Measurements from ENCODE around the gene B3GNT8. TPM values are rescaled to one million over a fixed set of nuclear protein-coding genes. Genes with fewer than 3 reads are reported as not detected.
A peak's percentile ranks its signal among the peaks of the same experiment; 100 is the strongest.

The B3GNT8 gene
- total and polyA plus RNA-seq, 2 of the 8 experiments (the other 6 are each of a cell fraction or from before 2014, with no cell fraction given) = 0.67 to 0.86 TPM

- H3K79me2 ChIP-seq (ENCODE audit: control insufficient read depth in 1 of 2, insufficient read depth in 2 of 2, low read length in 2 of 2) = no peaks in the 10 kb centered on the region
- FAIRE-seq (no peak), DNase-seq (ENCODE audit: low read depth in 1 of 2, low spot score in 2 of 2) (no peak)
- H2BK15ac ChIP-seq (ENCODE audit: low read length) = peak overlapping the region; percentile 88; the same call in 1 of the 2 replicates
- H3K4me2 ChIP-seq (ENCODE audit: insufficient read depth in 1 of 2, low read depth in 2 of 2, low read length in 2 of 2) = peak overlapping the region; percentile 96
- peak overlapping the region; percentile 53; the same call in 1 of the 2 replicates for H2AK5ac ChIP-seq (ENCODE audit: low read depth, low read length)
- no peak overlapping the region for H4K5ac ChIP-seq (ENCODE audit: insufficient read length, low read depth, low read length)
- no peaks in the 10 kb centered on the region for H4K20me1 ChIP-seq (replicated peaks in 1 of 2; ENCODE audit: control insufficient read depth in 1 of 2, insufficient read depth in 2 of 2, low read length in 2 of 2)
- no peak overlapping the region for H3K23ac ChIP-seq (ENCODE audit: insufficient read length)
- H2AFZ ChIP-seq (ENCODE audit: low read length) = peak overlapping the region; percentile 91; the same call in 1 of the 2 replicates
- H3K27ac ChIP-seq (ENCODE audit: low read depth, low read length) = no peak overlapping the region
- no peaks in the 10 kb centered on the region for H3K79me1 ChIP-seq (ENCODE audit: low read depth, low read length)
- 41% methylated on average over 8 of the region's 8 CpGs; no CpG with 5 or more reads in 1 of the 2 experiments for WGBS, 2 experiments (ENCODE audit: extremely low coverage in 1 of 2, insufficient coverage in 1 of 2, insufficient read length in 1 of 2, insufficient replicate concordance in 2 of 2, low coverage in 1 of 2, low lambda C conversion rate in 2 of 2, missing lambda C conversion rate in 1 of 2)
- peaks cover 12% of the 10 kb centered on the region for H3K23me2 ChIP-seq (ENCODE audit: low read depth, low read length)
- 0 out of 2 replicates have a peak overlapping the region, but pooled peaks have one; percentile 35 for H2BK5ac ChIP-seq (ENCODE audit: low read depth, low read length)
- no peak overlapping the region; the same call in 1 of the 2 replicates for H4K8ac ChIP-seq (ENCODE audit: extremely low read depth, insufficient read depth, low read length)
- peaks cover 0 to 9% (median 2%) of the 10 kb centered on the region in 4 experiments; a peak in 4 of 7 replicates for H3K27me3 ChIP-seq (replicated peaks in 1 of 4; ENCODE audit: control insufficient read depth in 3 of 4, extremely low read depth in 1 of 4, insufficient read depth in 3 of 4, low read length in 3 of 4)
- no peak overlapping the region for H4K91ac ChIP-seq (replicated peaks; ENCODE audit: insufficient read length, low read length)
- peak overlapping the region; percentile 80; the same call in 1 of the 2 replicates for H2BK12ac ChIP-seq (ENCODE audit: low read depth, low read length)
- H3K4me1 ChIP-seq (replicated peaks in 1 of 4; ENCODE audit: control insufficient read depth in 3 of 4, insufficient read depth in 4 of 4, low read length in 3 of 4) = peaks cover 0 to 5% (median 4%) of the 10 kb centered on the region in 4 experiments; a peak in 5 of 7 replicates
- ChIA-PET CTCF (ENCODE audit: partially characterized antibody) (interaction anchor here (0.6 to 3.1 kb wide), 6 partner anchors 12 to 187 kb away, joined by 3 to 33 read pairs (median 3); partner anchors contain the start of genes B9D2 and TGFB1), POLR2A (ENCODE audit: partially characterized antibody) (interaction anchor here (0.6 to 3.8 kb wide), 8 partner anchors 9 to 63 kb away, joined by 3 to 10 read pairs (median 3); partner anchors contain the start of gene DMAC2)
- H3K4me3 ChIP-seq (ENCODE audit: extremely low read depth in 1 of 4, insufficient read depth in 2 of 4, low read depth in 3 of 4, low read length in 4 of 4) = peak overlapping the region; percentile 61 to 82 (median 71)
- no peak overlapping the region for H2BK120ac ChIP-seq (replicated peaks; ENCODE audit: low read depth, low read length)
- H3K18ac ChIP-seq (ENCODE audit: extremely low read depth, low read length) = peak overlapping the region; percentile 90
- no peaks in the 10 kb centered on the region for H3K9me3 ChIP-seq (ENCODE audit: insufficient read depth in 2 of 2, low read depth in 1 of 2, low read length in 1 of 2)
- no peak overlapping the region for H3K4ac ChIP-seq (replicated peaks; ENCODE audit: insufficient read length, low read depth, low read length)
- H3K9ac ChIP-seq (replicated peaks in 1 of 4; ENCODE audit: extremely low read depth in 1 of 4, low read depth in 3 of 4, low read length in 3 of 4) = peak overlapping the region in 3 of 4 experiments; percentile 28 to 72 (median 29); a peak in 4 of 7 replicates
- no peak overlapping the region for H3K14ac ChIP-seq (ENCODE audit: insufficient read length)
- no peaks in the 10 kb centered on the region for H3K36me3 ChIP-seq (ENCODE audit: control insufficient read depth in 2 of 4, insufficient read depth in 4 of 4, low read length in 3 of 4)
- H3K56ac ChIP-seq (replicated peaks; ENCODE audit: insufficient read length, low read depth, low read length) = no peak overlapping the region
- no peak overlapping the region for H2BK20ac ChIP-seq (ENCODE audit: low read length)
- TF ChIP-seq SP4 (IDR thresholded peaks at IDR 0.05; ENCODE audit: low read length) = no peak
- TF ChIP-seq POLR2AphosphoS5 (IDR thresholded peaks at IDR 0.05; ENCODE audit: low read depth, low read length) = no peak
- no peak for TF ChIP-seq SIRT6 (IDR thresholded peaks at IDR 0.05; ENCODE audit: low read length)
- TF ChIP-seq USF2 (IDR thresholded peaks at IDR 0.05; ENCODE audit: low read length) = no peak
- no peak for TF ChIP-seq ASH2L (IDR thresholded peaks at IDR 0.05; ENCODE audit: low read length)
- no peak for TF ChIP-seq BACH1 (IDR thresholded peaks at IDR 0.05; ENCODE audit: low read length)
- no peak for TF ChIP-seq SIN3A (conservative IDR thresholded peaks at IDR 0.05 in 1 of 2, IDR thresholded peaks at IDR 0.05 in 1 of 2; ENCODE audit: low read depth in 1 of 2, low read length in 2 of 2)
- TF ChIP-seq TAF7 (optimal IDR thresholded peaks at IDR 0.05; ENCODE audit: borderline replicate concordance, low read depth, low read length) = no peak
- no peak for TF ChIP-seq RXRA (IDR thresholded peaks at IDR 0.05; ENCODE audit: insufficient read depth, low read depth, low read length)
- TF ChIP-seq RBBP5 (IDR thresholded peaks at IDR 0.05; ENCODE audit: borderline replicate concordance, low read depth, low read length) = no peak
- TF ChIP-seq CBX5 (IDR thresholded peaks at IDR 0.05; ENCODE audit: low read depth, low read length) = no peak
- no peak for TF ChIP-seq TBP (IDR thresholded peaks at IDR 0.05; ENCODE audit: low read depth, low read length)
- no peak for TF ChIP-seq POU5F1 (IDR thresholded peaks at IDR 0.05; ENCODE audit: low read depth, low read length)
These were observed 50.2 kb downstream of the B3GNT8 start for GRCh38 chr19:41376998-41377365.

Data from H1 (cell line).